ENCODE data around the gene TMEM63B.
"Not testable (repeated sequence)": the region's sequence is repeated elsewhere in the genome, so short reads cannot be mapped to it uniquely, and the experiment has no call there.

Gene TMEM63B

DNA sequence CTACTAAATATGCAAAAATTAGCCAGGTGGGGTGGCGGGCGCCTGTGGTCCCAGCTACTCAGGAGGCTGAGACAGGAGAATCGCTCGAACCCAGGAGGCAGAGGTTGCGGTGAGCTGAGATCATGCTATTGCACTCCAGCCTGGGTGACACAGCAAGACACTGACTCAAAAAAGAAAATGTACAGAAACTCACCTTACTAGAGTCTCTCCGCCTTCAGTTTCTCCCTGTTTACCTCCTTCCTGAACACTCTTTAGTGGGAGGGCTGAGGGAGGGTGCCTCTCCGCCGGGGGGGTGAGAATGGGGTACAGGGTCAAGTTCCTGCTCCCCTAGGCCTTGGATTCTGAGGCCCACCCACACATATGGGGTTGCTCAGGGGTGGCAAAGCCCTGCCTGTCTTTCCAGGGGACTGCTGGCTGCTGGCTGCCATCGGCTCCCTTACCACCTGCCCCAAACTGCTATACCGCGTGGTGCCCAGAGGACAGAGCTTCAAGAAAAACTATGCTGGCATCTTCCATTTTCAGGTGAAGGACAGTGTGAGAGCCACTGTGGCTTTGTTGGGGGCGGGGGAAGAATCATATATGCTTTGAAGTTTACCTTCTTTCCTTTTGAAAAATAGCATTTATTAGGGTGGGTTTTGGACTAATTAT, 44.7 kb downstream of the TMEM63B start:
- no peak for DNase-seq

DNA sequence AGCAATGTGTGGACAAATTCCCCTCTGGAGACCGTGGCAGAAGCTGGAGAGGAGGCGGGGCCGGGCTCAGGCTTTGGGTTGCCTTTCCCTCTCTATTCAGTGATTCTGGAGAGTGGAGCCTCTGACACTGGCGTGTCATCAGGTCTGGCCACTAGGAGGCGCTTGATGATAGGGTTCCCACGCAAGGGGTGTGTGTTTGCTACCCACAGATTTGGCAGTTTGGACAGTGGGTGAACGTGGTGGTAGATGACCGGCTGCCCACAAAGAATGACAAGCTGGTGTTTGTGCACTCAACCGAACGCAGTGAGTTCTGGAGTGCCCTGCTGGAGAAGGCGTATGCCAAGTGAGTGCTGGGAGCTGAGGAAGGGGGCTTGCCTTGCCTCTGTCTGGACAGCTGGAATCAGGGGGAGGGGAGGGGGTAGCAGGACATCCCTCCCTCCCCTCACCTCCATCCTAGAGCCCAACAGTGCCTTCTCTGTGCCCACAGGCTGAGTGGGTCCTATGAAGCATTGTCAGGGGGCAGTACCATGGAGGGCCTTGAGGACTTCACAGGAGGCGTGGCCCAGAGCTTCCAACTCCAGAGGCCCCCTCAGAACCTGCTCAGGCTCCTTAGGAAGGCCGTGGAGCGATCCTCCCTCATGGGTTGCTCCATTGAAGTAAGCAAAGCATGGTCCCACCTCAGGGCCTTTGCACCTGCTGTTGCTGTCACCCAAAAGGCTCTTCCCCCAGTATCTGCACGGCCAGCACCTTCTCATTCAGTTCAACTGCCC, 45.6 kb downstream of the TMEM63B start:
- peak in 49 of 51 donors; percentile 11 to 81 (median 51) for DNase-seq

DNA sequence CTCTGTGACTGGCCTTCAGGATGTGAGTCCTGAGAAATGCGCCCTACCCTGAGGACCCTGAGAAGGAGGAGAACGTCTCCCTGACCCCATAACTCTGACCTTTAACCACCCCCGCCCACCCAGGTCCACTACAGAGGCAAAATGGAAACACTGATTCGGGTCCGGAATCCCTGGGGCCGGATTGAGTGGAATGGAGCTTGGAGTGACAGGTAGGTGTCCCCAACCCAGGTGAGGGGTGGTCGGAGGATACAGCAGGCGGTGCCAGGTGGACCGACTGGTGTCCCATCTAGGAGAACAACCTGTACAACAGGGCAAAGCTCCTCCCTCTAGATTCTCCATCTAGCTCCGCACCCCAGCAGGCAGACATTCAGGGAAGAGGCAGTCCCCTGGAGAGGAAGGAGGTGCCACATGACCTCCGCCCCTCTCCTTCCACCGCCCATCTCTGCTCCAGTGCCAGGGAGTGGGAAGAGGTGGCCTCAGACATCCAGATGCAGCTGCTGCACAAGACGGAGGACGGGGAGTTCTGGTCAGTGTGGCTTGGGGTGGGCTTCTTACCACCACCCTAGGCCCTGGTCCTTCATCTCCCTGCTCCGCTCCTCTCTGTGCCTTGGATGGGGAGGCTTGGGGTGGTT, 48.9 kb downstream of the TMEM63B start:
- no peak for DNase-seq

- no peak for DNase-seq
These were observed 49.6 kb downstream of the TMEM63B start for GRCh38 chr6:44176762-44177509.

GRCh38 chr6:44177691-44178423, 50.5 kb downstream of the TMEM63B start:
- DNase-seq: no peak

- DNase-seq: no peak
These were observed 51.2 kb downstream of the TMEM63B start for GRCh38 chr6:44178424-44179071.

GRCh38 chr6:44179072-44179536, 51.8 kb downstream of the TMEM63B start:
- DNase-seq: no peak

DNA sequence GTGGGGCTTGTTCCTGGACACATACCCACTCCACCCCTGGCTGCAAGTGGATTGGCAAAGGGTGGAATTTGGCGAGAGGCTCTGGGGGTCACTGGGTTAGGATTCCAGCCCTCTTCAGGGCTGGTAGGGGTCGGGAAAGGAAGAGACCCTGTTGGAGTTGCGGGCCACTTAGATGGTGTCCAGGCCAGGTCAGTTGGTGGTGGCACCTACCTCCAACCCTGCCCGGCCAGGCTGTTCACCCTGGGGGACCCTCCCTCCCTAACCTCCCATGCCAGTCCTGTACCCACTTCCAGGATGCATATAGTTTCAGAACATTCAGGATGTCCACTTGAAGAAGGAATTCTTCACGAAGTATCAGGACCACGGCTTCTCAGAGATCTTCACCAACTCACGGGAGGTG, 52.3 kb downstream of the TMEM63B start:
- no peak for DNase-seq

- no peak for DNase-seq
These were observed 53.1 kb downstream of the TMEM63B start for GRCh38 chr6:44180406-44180805.

GRCh38 chr6:44180886-44181285, 53.5 kb downstream of the TMEM63B start:
- DNase-seq: no peak

DNA sequence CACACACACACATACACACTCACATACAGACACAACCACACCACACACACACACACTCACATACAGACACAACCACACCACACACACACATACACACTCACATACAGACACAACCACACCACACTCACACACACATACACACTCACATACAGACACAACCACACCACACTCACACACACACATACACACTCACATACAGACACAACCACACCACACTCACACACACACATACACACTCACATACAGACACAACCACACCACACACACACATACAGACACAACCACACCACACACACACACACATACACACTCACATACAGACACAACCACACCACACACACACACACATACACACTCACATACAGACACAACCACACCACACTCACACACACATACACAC, 54.4 kb downstream of the TMEM63B start:
- not testable (repeated sequence) for DNase-seq

DNA sequence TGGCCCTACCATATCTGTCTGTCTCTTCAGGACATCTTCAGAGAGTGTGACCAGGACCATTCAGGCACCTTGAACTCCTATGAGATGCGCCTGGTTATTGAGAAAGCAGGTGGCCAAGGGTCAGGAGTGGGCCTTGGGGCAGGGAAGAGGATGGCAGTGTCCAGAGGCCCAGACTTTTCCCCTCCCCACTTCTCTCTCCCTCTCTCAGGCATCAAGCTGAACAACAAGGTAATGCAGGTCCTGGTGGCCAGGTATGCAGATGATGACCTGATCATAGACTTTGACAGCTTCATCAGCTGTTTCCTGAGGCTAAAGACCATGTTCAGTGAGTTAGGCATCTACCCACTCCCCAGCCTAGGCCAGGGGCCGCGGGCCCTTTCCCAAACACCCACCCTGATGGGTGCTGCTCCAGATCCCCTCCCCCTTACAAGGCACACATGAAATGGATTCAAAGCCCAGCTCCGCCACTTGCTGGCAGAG, 55.6 kb downstream of the TMEM63B start:
- no peak for DNase-seq

DNA sequence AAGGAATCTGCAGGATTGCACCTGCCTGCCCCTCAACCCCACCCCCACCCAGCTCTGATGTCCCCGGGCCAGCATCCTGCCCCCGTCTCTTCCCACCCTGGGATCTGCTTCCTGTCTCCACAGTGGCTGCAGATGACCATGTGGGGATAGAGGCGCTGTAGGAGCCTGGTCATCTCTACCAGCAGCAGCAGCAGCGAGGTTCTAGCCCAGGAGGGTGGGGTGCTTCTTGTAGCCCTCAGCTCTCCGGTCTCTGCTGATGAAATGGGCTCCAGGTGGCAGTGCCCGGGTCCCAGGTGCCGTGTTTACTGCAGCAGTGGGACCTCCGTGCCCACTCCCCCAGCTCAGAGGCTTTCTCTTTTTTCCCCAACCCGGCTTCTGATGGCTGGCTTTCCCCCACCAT, 56.4 kb downstream of the TMEM63B start:
- no peak for DNase-seq

DNA sequence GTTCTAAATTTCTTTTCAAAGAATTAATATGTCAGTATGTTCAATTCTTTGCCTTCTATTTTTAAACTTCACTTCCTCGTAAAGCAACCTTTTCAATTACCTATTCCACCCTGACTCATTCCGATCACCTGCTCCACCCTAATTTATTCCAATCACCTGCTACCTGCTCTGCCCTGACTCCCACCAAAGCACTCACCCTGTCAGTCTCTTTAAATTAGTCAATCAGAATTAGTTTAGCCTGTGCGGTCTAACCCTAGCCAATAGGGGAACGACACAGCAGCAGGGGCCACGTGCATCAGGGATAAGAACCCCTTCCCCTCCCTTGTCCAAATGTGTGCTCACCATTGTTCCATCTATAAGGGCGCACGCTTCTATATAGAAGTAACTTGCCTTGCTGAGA, 58.0 kb downstream of the TMEM63B start:
- not testable (repeated sequence) for DNase-seq

GRCh38 chr6:44185953-44186634, 58.7 kb downstream of the TMEM63B start:
- DNase-seq: no peak

DNA sequence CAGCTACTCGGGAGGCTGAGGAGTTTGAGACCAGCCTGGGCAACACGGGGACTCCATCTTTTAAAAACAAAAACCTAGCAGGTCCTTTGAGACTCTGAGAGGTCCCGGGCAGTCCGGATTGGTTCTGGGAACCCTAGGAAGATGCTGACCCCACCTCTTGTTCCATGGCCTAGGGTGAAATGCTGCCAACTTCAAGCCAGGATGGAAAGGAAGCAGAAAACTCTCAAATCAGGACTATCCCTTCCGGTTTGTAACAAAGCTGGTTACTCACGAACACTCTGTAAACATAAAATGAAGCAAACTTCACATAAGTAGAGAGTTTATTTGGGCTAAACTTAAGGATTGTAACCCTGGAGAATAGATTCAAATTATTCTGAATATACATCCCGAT, 59.3 kb downstream of the TMEM63B start:
- DNase-seq: no peak

- DNase-seq: no peak
These were observed 61.5 kb downstream of the TMEM63B start for GRCh38 chr6:44188819-44189218.

DNA sequence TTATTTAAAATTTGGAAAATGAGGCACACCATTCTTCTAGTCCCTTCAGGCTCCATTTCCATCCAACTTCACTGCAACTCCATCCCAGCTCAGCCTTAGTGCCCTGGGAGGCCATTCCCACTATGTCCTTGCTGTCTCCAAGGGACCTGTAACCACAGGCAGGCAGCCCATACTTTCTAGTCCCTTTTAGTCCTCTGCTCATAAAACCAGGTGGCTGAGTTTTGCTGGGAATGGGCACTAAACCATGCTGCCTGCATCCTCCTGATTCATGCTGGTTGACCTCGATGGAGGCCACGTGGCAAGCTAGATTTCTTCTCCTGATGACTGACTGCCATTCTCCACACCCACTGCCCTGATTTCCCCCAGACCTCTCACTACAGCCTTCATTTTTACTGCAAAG, 61.9 kb downstream of the TMEM63B start:
- DNase-seq: no peak

DNA sequence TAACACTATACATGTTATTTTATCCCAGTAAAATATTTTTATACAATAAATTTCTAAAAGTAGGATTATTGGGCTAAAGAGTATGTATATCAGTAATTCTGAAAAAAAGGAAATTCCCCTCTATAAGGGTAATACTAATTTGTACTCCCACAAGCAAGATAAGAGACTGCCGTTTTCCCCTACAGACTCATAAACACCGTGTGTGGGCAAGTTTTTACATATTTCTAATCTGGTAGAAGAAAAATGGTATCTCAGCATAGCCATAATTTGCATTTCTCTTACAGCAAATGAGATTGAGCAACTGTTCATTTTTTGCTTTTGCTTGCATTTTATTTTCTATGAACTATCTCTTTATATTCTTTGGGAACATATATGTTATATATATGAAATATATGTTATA, 63.4 kb downstream of the TMEM63B start:
- no peak for DNase-seq
